SJSA1 (cell line): Measurements from ENCODE around the gene KNDC1. TPM values are rescaled to one million over a fixed set of nuclear protein-coding genes. Genes with fewer than 3 reads are reported as not detected.
"Not testable (repeated sequence)": the region's sequence is repeated elsewhere in the genome, so short reads cannot be mapped to it uniquely, and the experiment has no call there.

ENCODE experiments used
- DNase-seq, 2 experiments: peaks; one replicate each; pipeline ENCODE4 v3.0.0-alpha.2; 2015 to 2020; ENCODE audit warnings: low spot score in 2 of 2, low read depth in 1 of 2
- H3K27ac ChIP-seq: fragments of 250-450 bp; sonication (Bioruptor Pico); 2 replicates; pipeline ENCODE4 v1.5.1; 2020; ENCODE audit warnings: mild to moderate bottlenecking, moderate library complexity
- H3K27me3 ChIP-seq: fragments of 250-450 bp; sonication (Bioruptor Pico); replicated peaks from 2 replicates; pipeline ENCODE4 v1.5.1; 2020; ENCODE audit warnings: mild to moderate bottlenecking, moderate library complexity
- H3K36me3 ChIP-seq: fragments of 250-450 bp; sonication (Bioruptor Pico); 2 replicates; pipeline ENCODE4 v1.5.1; 2020; ENCODE audit warnings: mild to moderate bottlenecking
- H3K4me1 ChIP-seq: fragments of 250-450 bp; sonication (Bioruptor Pico); replicated peaks from 2 replicates; pipeline ENCODE4 v1.6.1; 2021; ENCODE audit warnings: mild to moderate bottlenecking
- H3K4me3 ChIP-seq: fragments of 250-450 bp; sonication (Bioruptor Pico); 2 replicates; pipeline ENCODE4 v1.5.1; 2020; ENCODE audit warnings: mild to moderate bottlenecking
- H3K9me3 ChIP-seq: fragments of 250-450 bp; sonication (Bioruptor Pico); replicated peaks from 2 replicates; pipeline ENCODE4 v1.5.1; 2020; ENCODE audit warnings: mild to moderate bottlenecking
- total RNA-seq: library from RNA; depleted of rRNA; stranded (reverse); fragments of >200 nt; shearing (Covaris generic); gene quantifications from 2 replicates; pipeline ENCODE4 v1.2.3, GENCODE V29; 2014

The KNDC1 gene
- total RNA-seq, 1 experiment from 2014 or later: 0.11 TPM

DNA sequence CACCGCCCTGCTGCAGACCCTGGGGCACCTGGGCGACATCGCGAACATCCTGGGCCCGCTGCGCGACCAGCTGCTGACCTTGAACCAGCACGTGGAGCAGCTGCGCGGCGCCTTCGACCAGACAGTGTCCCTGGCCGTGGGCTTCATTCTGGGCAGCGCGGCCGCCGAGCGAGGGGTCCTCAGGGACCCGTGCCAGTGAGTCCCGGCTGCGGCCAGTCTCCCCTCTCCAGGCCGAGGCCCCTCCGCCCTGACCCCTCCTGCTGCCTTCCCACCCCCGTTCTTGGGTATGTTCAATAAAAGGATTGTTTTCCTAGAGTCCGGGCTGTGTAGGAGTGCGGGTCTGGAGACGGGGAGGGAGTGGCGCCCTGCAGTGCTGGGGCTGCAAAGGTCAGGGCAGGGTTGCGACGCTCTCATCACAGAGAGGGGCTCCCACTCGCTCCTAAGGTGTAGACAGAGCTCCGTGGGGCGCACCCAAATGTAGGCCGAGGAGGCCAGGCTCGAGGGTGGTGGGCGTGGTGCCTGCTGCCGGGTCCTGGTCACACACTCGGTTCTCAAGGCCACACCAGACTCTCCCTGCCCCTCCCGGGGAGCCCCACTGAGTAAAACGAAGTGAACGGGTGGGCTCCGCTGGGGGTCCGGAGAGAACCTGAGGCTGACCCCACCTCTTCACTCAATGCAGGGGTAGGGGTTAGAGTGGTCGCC, 71.4 kb downstream of the KNDC1 start:
- Histone ChIP-seq H3K36me3 (no peaks in the 10 kb centered on the region), H3K4me3 (no peak overlapping the region), H3K27me3 (peaks cover 52% of the 10 kb centered on the region), H3K9me3 (no peaks in the 10 kb centered on the region), H3K4me1 (no peaks in the 10 kb centered on the region), H3K27ac (no peak overlapping the region)
- DNase-seq: no peak

DNA sequence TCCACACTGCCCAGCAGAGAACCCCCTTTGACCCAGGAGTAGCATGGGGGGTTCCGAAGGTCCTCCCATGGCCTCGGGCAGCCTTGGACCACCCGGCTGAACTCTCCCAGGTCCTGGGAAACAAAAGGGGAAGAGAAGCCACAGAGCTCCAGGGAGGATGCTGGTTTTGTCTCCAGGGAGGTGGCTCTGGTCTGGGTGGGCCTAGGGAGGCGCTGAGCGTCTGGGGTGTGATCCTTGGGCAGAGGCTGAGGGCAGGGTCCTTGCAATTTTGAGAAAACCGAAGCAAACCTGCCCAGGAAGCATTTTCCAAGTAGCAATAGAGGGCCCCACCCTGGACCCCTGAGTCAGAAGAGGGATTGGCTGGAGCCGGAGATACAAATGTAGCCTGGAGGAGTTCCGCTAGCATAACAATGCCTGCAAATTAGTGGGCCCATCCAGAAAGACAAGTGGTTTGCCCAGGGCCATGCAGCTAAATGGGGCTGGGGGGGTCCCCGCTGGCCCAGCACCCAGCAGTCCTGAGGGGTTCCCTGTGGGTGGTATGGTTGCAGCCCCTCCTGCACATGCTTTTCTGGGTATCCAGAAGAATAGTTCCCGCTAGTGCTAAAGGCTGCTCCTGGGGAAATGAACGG, 72.0 kb downstream of the KNDC1 start:
- no peak overlapping the region for H3K27ac ChIP-seq
- no peaks in the 10 kb centered on the region for H3K4me1 ChIP-seq
- no peak for DNase-seq
- peaks cover 58% of the 10 kb centered on the region for H3K27me3 ChIP-seq
- 0 out of 2 replicates have a peak, but pooled peaks cover 2% of the 10 kb centered on the region for H3K9me3 ChIP-seq
- H3K36me3 ChIP-seq: no peaks in the 10 kb centered on the region
- H3K4me3 ChIP-seq: no peak overlapping the region

DNA sequence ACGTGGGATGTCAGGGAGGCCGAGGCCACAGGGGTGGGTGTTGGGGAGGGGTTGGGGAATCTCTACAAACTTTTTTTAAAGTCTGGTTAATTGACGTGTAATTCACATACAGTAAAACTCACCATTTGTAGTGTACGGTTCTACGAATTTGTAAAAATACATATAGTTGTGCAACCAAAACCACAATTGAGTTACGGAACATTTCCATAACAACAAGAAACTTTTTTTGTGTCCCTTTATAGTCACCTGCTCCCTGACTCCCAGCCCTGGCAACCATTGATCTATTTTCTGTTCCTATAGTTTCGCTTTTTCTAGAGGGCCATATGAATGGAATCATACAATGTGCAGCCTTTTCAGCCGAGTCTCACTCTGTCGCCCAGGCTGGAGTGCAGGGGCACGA, 74.8 kb downstream of the KNDC1 start:
- DNase-seq, H3K27ac ChIP-seq, H3K4me1 ChIP-seq, H3K36me3 ChIP-seq, H3K4me3 ChIP-seq, H3K9me3 ChIP-seq: not testable (repeated sequence)
- H3K27me3 ChIP-seq: peaks cover 65% of the 10 kb centered on the region

DNA sequence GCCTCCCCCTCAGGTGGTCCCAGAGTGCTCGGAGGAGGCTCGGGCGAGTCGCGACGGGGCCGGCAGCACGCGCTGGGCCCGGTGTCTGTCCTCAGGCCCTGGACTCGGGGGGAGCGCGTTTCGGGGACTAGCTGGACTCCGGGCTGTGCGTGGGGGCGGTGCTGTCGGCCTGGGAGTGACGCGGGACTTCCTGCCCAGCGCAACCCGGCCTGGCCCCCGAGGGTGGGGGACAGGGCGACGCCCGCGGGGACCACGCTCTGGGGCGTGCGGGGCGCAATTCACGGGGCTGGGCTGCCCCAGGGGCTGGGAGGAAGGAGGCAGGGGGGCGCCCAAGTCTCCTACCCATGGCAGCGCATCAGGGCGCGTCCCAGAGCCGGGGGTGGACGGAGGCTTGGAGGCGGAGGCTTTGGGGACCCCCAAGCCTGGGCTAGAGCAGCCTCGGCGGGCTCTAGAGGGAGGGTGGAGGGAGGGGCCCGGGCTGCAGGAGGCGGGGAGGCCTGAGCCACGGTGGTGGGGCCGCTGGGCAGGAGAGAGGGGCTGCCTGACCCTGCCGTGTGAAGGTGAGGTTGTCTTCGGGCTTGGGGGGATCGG, 75.3 kb downstream of the KNDC1 start:
- H3K27me3 ChIP-seq: peaks cover 64% of the 10 kb centered on the region
- 0 out of 2 replicates have a peak, but pooled peaks cover 2% of the 10 kb centered on the region for H3K9me3 ChIP-seq
- H3K4me1 ChIP-seq: no peaks in the 10 kb centered on the region
- H3K36me3 ChIP-seq: no peaks in the 10 kb centered on the region
- DNase-seq: no peak
- H3K4me3 ChIP-seq: no peak overlapping the region
- no peak overlapping the region for H3K27ac ChIP-seq

DNA sequence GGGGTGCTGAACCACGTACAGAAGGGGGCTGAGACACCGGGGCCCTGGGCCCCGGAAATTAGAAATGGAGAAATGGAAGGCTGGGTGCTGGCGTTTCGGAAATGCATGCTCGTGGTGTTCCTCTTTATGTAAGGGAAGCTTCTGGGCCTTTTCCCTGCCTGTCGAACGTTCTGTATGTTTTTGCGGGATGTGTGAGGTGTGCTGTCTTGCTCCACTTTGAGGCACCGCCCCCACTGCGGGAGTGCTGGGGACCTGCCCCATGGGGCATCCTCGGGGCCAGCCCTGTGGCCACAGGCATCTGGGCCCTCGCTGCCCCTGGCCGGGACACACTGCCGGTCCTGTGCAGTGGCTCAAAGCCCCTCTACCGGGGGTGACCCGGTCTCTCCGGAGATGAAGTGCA, 75.9 kb downstream of the KNDC1 start:
- Histone ChIP-seq H3K4me1 (no peaks in the 10 kb centered on the region), H3K27ac (no peak overlapping the region), H3K4me3 (no peak overlapping the region), H3K27me3 (peaks cover 59% of the 10 kb centered on the region), H3K36me3 (no peaks in the 10 kb centered on the region), H3K9me3 (0 out of 2 replicates have a peak, but pooled peaks cover 2% of the 10 kb centered on the region)
- DNase-seq: no peak

DNA sequence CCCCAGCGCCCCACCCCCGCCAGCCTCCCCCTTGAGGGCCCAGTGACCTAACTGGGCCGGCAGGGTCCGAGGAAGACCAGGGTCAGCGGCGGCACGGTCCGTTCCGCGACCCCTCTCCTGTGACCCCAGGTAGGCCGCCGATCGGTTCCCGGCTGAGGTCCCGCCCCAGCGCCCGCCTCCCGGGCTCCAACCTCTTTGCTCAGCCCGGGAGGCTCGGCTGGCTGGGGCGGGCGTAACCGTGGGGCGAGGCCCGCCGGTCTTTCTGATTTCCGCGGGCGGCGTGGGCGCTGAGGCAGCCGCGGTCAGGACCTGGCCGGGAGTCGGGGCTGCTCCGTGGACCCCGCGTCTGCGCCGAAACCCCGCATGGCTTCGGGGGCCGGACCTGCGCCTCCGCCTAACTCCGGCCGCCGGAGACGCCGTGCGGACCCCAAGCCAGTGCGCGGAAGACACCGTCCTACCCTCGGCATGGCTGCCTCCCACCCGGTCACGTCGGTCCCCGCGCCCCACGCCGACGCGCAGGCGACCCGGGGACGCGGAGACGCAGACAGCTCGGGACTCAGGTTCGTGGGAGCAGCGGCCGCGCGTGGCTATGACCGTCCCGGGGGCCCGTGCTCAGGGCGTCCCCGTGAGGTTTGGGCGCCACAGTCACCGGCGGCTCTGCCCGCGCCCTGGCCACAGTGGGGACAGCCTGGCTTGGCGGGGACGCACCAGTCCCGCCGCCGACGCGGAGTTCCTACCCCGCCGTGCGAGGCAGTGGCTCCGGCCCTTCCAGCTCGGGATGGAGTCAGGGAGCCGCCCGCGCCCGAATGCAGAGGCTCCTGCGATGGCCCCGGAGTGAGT, 76.6 kb downstream of the KNDC1 start:
- no peak for DNase-seq
- H3K27me3 ChIP-seq: peaks cover 53% of the 10 kb centered on the region
- 0 out of 2 replicates have a peak, but pooled peaks cover 2% of the 10 kb centered on the region for H3K9me3 ChIP-seq
- H3K4me1 ChIP-seq: no peaks in the 10 kb centered on the region
- no peak overlapping the region for H3K27ac ChIP-seq
- H3K36me3 ChIP-seq: no peaks in the 10 kb centered on the region
- no peak overlapping the region for H3K4me3 ChIP-seq

DNA sequence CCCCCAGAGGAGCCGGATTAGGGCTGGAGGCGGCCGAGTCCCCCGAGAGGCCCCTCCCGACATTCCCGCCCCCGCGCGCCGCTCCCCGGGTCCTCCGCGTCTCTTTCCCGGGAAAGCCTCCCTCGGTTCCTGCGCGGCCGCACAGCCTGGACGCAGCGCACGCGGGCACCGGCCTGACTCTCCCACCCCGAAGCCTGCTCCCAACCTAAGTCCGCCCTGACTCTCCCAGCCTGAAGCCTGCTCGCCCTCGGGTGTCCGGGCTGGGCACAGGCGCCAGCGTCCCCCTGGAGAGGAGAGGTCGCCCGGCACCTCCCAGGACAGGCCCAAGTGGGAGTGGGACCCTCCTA, 77.2 kb downstream of the KNDC1 start:
- H3K27ac ChIP-seq: no peak overlapping the region
- no peak overlapping the region for H3K4me3 ChIP-seq
- H3K9me3 ChIP-seq: 0 out of 2 replicates have a peak, but pooled peaks cover 2% of the 10 kb centered on the region
- DNase-seq: no peak
- no peaks in the 10 kb centered on the region for H3K4me1 ChIP-seq
- H3K27me3 ChIP-seq: peaks cover 47% of the 10 kb centered on the region
- no peaks in the 10 kb centered on the region for H3K36me3 ChIP-seq

DNA sequence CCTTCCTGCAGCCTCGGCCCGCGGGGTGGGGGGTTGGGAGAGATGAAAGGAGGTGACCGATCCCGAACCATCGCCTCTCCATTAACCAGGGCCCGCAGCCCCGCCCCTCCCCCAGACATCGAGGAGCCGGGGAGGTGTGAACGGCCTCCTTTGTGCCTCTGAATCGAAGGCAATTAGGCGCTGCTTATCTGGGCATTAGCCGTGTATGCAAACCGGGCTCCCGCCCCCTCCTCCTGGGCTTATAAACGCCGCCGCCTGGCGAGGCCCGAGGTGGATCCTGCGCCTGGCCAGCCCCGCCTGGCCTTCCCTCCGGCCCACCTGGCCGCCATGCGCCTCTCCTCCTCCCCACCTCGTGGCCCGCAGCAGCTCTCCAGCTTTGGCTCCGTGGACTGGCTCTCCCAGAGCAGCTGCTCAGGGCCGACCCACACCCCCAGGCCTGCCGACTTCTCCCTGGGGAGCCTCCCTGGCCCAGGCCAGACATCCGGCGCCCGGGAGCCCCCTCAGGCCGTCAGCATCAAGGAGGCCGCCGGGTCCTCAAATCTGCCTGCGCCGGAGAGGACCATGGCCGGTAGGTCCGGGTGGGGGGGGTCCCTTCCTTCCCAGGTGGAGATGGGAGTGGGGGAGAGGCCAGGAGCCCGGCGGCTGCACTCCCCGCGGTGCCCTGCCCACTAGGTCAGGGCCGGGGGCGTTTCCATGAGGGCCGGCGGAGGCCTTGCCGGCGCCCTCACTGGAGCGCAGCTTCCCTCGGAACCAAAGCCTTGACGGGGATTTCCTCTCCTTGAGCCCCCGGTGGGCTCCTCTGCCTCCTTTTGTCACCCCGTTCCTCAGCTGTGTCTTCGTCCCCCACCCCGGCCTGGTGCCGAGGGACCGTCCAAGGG, 77.8 kb downstream of the KNDC1 start, which contains the start of gene VENTX:
TSS of gene VENTX (plus strand) at position 268 of the 878 bp plus-strand sequence. CDS start at position 328, 60 bp downstream.
- Histone ChIP-seq H3K4me3 (no peak within 1 kb of the TSS), H3K27me3 (peaks cover 43% of the 10 kb centered on the region), H3K36me3 (no peaks in the 10 kb centered on the region), H3K27ac (no peak within 1 kb of the TSS), H3K4me1 (no peaks in the 10 kb centered on the region), H3K9me3 (0 out of 2 replicates have a peak, but pooled peaks cover 2% of the 10 kb centered on the region)
- DNase-seq: no peak

DNA sequence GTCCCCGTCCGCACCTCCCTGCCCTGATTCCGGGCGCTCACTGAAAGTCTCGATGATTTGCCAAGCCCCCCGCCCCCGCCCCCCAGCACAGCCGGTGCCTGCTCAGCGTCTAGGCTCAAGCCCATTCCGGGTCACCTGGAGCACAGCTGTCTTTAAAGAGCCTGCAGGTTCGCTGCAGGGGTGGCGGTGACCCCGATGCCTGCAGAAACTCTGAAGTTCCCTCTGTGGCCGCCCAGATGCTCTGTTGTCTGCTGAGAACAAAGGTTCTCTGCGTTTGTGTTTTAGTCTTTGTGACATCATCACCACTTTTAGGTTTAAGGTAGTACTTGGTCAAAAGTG, 78.4 kb downstream of the KNDC1 start:
- H3K9me3 ChIP-seq: 0 out of 2 replicates have a peak, but pooled peaks cover 2% of the 10 kb centered on the region
- peaks cover 40% of the 10 kb centered on the region for H3K27me3 ChIP-seq
- no peak overlapping the region for H3K27ac ChIP-seq
- H3K4me1 ChIP-seq: no peaks in the 10 kb centered on the region
- H3K4me3 ChIP-seq: no peak overlapping the region
- DNase-seq: no peak
- H3K36me3 ChIP-seq: no peaks in the 10 kb centered on the region

DNA sequence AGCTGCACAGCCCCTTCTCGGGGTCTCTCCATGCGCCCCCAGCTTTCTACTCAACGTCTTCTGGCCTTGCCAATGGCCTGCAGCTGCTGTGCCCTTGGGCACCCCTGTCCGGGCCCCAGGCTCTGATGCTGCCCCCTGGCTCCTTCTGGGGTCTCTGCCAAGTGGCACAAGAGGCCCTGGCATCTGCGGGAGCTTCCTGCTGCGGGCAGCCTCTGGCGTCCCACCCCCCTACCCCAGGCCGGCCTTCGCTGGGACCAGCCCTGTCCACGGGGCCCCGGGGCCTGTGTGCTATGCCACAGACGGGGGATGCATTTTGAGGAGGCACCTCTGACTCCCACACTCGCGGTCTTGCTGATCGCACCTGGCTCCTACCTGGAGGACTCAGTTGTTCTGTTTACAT, 80.0 kb downstream of the KNDC1 start:
- H3K9me3 ChIP-seq: 0 out of 2 replicates have a peak, but pooled peaks cover 2% of the 10 kb centered on the region
- DNase-seq: no peak
- H3K4me1 ChIP-seq: no peaks in the 10 kb centered on the region
- no peaks in the 10 kb centered on the region for H3K36me3 ChIP-seq
- H3K4me3 ChIP-seq: no peak overlapping the region
- no peak overlapping the region for H3K27ac ChIP-seq
- H3K27me3 ChIP-seq: peaks cover 35% of the 10 kb centered on the region

DNA sequence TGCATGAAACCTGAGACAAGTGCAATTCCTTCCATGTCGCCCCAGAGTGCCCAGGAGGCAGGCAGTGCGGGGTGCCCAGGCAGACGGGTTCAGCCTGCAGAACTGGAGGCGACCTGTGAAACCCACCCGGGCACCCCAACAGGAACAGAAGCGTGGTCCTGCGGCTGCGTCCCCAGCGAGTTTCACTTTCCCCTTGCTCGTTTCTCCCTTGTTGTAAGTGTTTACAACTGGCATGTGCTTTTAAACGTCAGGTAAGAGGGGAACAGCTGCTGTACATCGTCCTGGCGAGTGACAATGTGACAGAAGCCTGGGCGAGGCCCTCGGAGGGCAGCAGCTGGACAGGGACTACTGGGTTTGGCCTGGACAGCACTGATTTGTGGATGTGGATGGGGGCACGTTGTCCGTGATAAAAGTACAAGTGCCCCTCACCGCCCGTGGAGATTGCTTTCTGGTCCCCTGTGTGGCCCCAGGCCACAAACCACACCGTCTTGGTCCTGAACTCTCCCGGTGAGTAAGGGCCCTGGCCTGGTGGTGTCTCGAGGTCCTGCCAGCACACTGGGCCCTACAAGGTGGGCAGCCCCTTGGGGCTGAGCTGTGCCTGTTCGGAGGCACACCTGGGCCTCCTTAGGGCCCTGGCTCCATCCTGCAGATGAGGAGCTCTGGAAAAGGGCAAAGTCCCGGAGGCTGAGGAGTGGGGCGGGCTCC, 81.6 kb downstream of the KNDC1 start:
- Histone ChIP-seq H3K4me1 (no peaks in the 10 kb centered on the region), H3K9me3 (0 out of 2 replicates have a peak, but pooled peaks cover 2% of the 10 kb centered on the region), H3K4me3 (no peak overlapping the region), H3K36me3 (no peaks in the 10 kb centered on the region), H3K27ac (no peak overlapping the region), H3K27me3 (peaks cover 26% of the 10 kb centered on the region)
- DNase-seq: no peak

DNA sequence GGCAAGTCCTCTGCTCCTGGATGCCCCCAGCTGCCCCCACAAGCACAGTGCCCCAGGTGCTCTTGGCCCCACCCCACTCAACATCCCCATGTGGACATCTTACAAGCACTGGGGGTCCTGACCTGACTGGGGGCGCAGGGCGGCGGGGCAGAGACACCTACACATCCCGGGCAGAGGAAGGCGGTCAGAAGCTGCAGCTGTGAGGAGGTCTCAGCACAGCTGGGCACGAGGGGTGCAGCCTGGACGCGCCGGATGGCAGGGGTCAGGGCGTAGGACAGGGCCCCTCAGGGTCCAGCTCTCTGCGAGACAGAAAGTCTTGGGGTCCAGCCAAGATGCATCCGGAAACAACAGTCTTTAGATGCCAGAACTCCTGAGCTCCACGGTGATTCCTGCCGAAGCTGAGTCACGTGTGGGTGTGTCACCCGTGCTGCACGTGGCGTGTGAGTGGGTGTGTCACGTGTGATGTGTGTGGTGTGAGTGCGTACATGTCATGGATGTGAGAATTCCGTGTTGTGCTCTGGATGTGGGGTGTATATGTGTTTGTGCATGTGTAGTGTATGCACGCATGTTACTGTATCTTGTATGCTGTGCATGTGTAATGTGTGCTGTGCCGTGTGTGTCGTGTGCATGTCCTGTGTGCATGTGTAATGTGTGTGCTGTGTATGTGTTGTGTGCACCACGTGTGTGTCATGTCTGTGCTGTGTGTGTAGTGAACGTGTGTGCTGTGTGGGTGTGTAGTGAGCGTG, 82.8 kb downstream of the KNDC1 start:
- Histone ChIP-seq H3K27me3 (peaks cover 22% of the 10 kb centered on the region), H3K36me3 (no peaks in the 10 kb centered on the region), H3K4me3 (no peak overlapping the region), H3K4me1 (no peaks in the 10 kb centered on the region), H3K9me3 (no peaks in the 10 kb centered on the region), H3K27ac (no peak overlapping the region)
- DNase-seq: no peak
